ENCODE measurements around the gene KAT5. TPM values are rescaled to one million over a fixed set of nuclear protein-coding genes. Genes with fewer than 3 reads are reported as not detected.
A peak's percentile ranks its signal among the peaks of the same experiment; 100 is the strongest.

Gene KAT5
- total RNA-seq, 1 donor from 2014 or later = 31.4 TPM

- no peak for TF ChIP-seq CTCF (IDR thresholded peaks at IDR 0.05; ENCODE audit: insufficient read depth, low read depth, low read length)
- H3K36me3 Mint-ChIP-seq (ENCODE audit: low read depth, unreplicated experiment) = peaks cover 22% of the 10 kb centered on the region
- no peak overlapping the region for H3K27ac Mint-ChIP-seq (ENCODE audit: unreplicated experiment)
- H3K4me1 Mint-ChIP-seq (ENCODE audit: low read depth, unreplicated experiment) = peaks cover 8% of the 10 kb centered on the region
- peak overlapping the region; percentile 85 for H3K4me2 ChIP-seq (ENCODE audit: low read length)
- H3K9ac ChIP-seq (ENCODE audit: low read length) = peak overlapping the region; percentile 83
- peaks cover 53% of the 10 kb centered on the region for H3K79me2 ChIP-seq (ENCODE audit: insufficient read depth, low read length)
- H3K36me3 ChIP-seq (ENCODE audit: insufficient read depth, low read length) = peaks cover 33% of the 10 kb centered on the region
- no peaks in the 10 kb centered on the region for H3K9me3 Mint-ChIP-seq (ENCODE audit: unreplicated experiment)
- H2AFZ ChIP-seq (ENCODE audit: low read depth, low read length) = no peak overlapping the region
- H3K27ac ChIP-seq (ENCODE audit: low read depth, low read length) = no peak overlapping the region
- H3K27me3 Mint-ChIP-seq (ENCODE audit: low read depth, unreplicated experiment) = no peaks in the 10 kb centered on the region
- H3K4me3 Mint-ChIP-seq (ENCODE audit: unreplicated experiment) = peak overlapping the region; percentile 95
- peaks cover 19% of the 10 kb centered on the region for H3K4me1 ChIP-seq (ENCODE audit: insufficient read depth, low read length)
- H3K9me3 ChIP-seq (ENCODE audit: insufficient read depth, low read depth, low read length) = no peaks in the 10 kb centered on the region
- H4K20me1 ChIP-seq (ENCODE audit: insufficient read depth, low read length) = peaks cover 51% of the 10 kb centered on the region
- peak overlapping the region; percentile 71 for H3K4me3 ChIP-seq (ENCODE audit: insufficient read depth, low read depth, low read length)
- H3K27me3 ChIP-seq (ENCODE audit: insufficient read depth, low read length) = no peaks in the 10 kb centered on the region
- FAIRE-seq = no peak
- DNase-seq (ENCODE audit: low read depth) = no peak
Observed at GRCh38 chr11:65718964-65719492, 7.0 kb downstream of the KAT5 start.

- Histone ChIP-seq H3K9me3 (ENCODE audit: insufficient read depth, low read depth, low read length) (no peaks in the 10 kb centered on the region), H2AFZ (ENCODE audit: low read depth, low read length) (peak overlapping the region; percentile 82), H3K4me1 (ENCODE audit: insufficient read depth, low read length) (peaks cover 19% of the 10 kb centered on the region), H3K36me3 (ENCODE audit: insufficient read depth, low read length) (peaks cover 24% of the 10 kb centered on the region), H3K4me2 (ENCODE audit: low read length) (peak overlapping the region; percentile 85), H3K79me2 (ENCODE audit: insufficient read depth, low read length) (peaks cover 49% of the 10 kb centered on the region), H3K4me3 (ENCODE audit: insufficient read depth, low read depth, low read length) (peak overlapping the region; percentile 71), H3K9ac (ENCODE audit: low read length) (peak overlapping the region; percentile 83), H3K27me3 (ENCODE audit: insufficient read depth, low read length) (no peaks in the 10 kb centered on the region), H3K27ac (ENCODE audit: low read depth, low read length) (peak overlapping the region; percentile 66), H4K20me1 (ENCODE audit: insufficient read depth, low read length) (peaks cover 44% of the 10 kb centered on the region)
- DNase-seq (ENCODE audit: low read depth) (peak; percentile 45), FAIRE-seq (no peak)
- Mint-ChIP-seq H3K36me3 (ENCODE audit: low read depth, unreplicated experiment) (peaks cover 17% of the 10 kb centered on the region), H3K27ac (ENCODE audit: unreplicated experiment) (peak overlapping the region; percentile 58), H3K4me1 (ENCODE audit: low read depth, unreplicated experiment) (peaks cover 8% of the 10 kb centered on the region), H3K9me3 (ENCODE audit: unreplicated experiment) (no peaks in the 10 kb centered on the region), H3K27me3 (ENCODE audit: low read depth, unreplicated experiment) (no peaks in the 10 kb centered on the region), H3K4me3 (ENCODE audit: unreplicated experiment) (peak overlapping the region; percentile 95)
- TF ChIP-seq EZH2 (IDR thresholded peaks at IDR 0.05; ENCODE audit: insufficient read depth, low read length) (no peak), CTCF (IDR thresholded peaks at IDR 0.05; ENCODE audit: insufficient read depth, low read depth, low read length) (no peak)
Observed at GRCh38 chr11:65719871-65720210, 7.8 kb downstream of the KAT5 start.

- Mint-ChIP-seq H3K36me3 (ENCODE audit: low read depth, unreplicated experiment) (peaks cover 13% of the 10 kb centered on the region), H3K9me3 (ENCODE audit: unreplicated experiment) (no peaks in the 10 kb centered on the region), H3K27me3 (ENCODE audit: low read depth, unreplicated experiment) (no peaks in the 10 kb centered on the region), H3K27ac (ENCODE audit: unreplicated experiment) (peak within 1 kb of the TSS; percentile 58), H3K4me3 (ENCODE audit: unreplicated experiment) (peak within 1 kb of the TSS; percentile 95), H3K4me1 (ENCODE audit: low read depth, unreplicated experiment) (peaks cover 8% of the 10 kb centered on the region)
- FAIRE-seq (no peak), DNase-seq (ENCODE audit: low read depth) (peak; percentile 71)
- H3K9me3 ChIP-seq (ENCODE audit: insufficient read depth, low read depth, low read length) = no peaks in the 10 kb centered on the region
- H3K4me2 ChIP-seq (ENCODE audit: low read length) = peak within 1 kb of the TSS; percentile 85
- peaks cover 19% of the 10 kb centered on the region for H3K4me1 ChIP-seq (ENCODE audit: insufficient read depth, low read length)
- TF ChIP-seq EZH2 (IDR thresholded peaks at IDR 0.05; ENCODE audit: insufficient read depth, low read length) (no peak), CTCF (IDR thresholded peaks at IDR 0.05; ENCODE audit: insufficient read depth, low read depth, low read length) (no peak)
- peaks cover 44% of the 10 kb centered on the region for H3K79me2 ChIP-seq (ENCODE audit: insufficient read depth, low read length)
- H3K27ac ChIP-seq (ENCODE audit: low read depth, low read length) = peak within 1 kb of the TSS; percentile 66
- no peaks in the 10 kb centered on the region for H3K27me3 ChIP-seq (ENCODE audit: insufficient read depth, low read length)
- H3K4me3 ChIP-seq (ENCODE audit: insufficient read depth, low read depth, low read length) = peak within 1 kb of the TSS; percentile 71
- peaks cover 20% of the 10 kb centered on the region for H3K36me3 ChIP-seq (ENCODE audit: insufficient read depth, low read length)
- peaks cover 41% of the 10 kb centered on the region for H4K20me1 ChIP-seq (ENCODE audit: insufficient read depth, low read length)
- H3K9ac ChIP-seq (ENCODE audit: low read length) = peak within 1 kb of the TSS; percentile 83
- peak within 1 kb of the TSS; percentile 82 for H2AFZ ChIP-seq (ENCODE audit: low read depth, low read length)
Observed at GRCh38 chr11:65720211-65720934, 8.3 kb downstream of the KAT5 start, which contains the start of gene RNASEH2C. RNASEH2C (minus strand) TSS chr11:65720798; CDS start chr11:65720758, 40 bp downstream.

All from astrocyte (in vitro differentiated cells and primary cell).